Lung (tissue), 12 donors: ENCODE results near the gene ZDHHC19. TPM values are rescaled to one million over a fixed set of nuclear protein-coding genes. Genes with fewer than 3 reads are reported as not detected.

ENCODE experiments used
- ATAC-seq: fragments of 200-7000 bp; cut with Tn5 transposase; one replicate; pipeline ENCODE4 v1.9.1; 2020; ENCODE audit warnings: moderate number of reproducible peaks; ENCODE audit not compliant: insufficient read depth, low FRiP score
- DNase-seq, 3 donors: peaks; one replicate each; pipeline ENCODE4 v3.0.0-alpha.2; 2013 to 2017
- H3K27ac ChIP-seq, 2 donors: one replicate each; pipeline ENCODE4 v1.5.1; 2013; ENCODE audit warnings: mild to moderate bottlenecking in 2 of 2, moderate library complexity in 2 of 2, control low read depth in 1 of 2, inconsistent platforms in 1 of 2, low read depth in 1 of 2, low read length in 1 of 2
- H3K27me3 ChIP-seq, 3 donors: one replicate each; pipeline ENCODE4 v1.5.1; 2013; ENCODE audit warnings: low read length in 2 of 3; ENCODE audit not compliant: control insufficient read depth in 3 of 3, insufficient read depth in 3 of 3
- H3K36me3 ChIP-seq, 4 donors: one replicate each; pipeline ENCODE4 v1.5.1; 2013; ENCODE audit warnings: low read length in 4 of 4, mild to moderate bottlenecking in 1 of 4, moderate library complexity in 1 of 4; ENCODE audit not compliant: control insufficient read depth in 4 of 4, insufficient read depth in 4 of 4
- H3K4me1 ChIP-seq, 5 donors: one replicate each; pipeline ENCODE4 v1.5.1; 2013; ENCODE audit warnings: low read length in 5 of 5, mild to moderate bottlenecking in 2 of 5, moderate library complexity in 1 of 5; ENCODE audit not compliant: control insufficient read depth in 5 of 5, insufficient read depth in 5 of 5
- H3K4me3 ChIP-seq: one replicate; pipeline ENCODE4 v1.5.1; 2013; ENCODE audit warnings: mild to moderate bottlenecking, control low read depth, moderate library complexity
- H3K9ac ChIP-seq, 2 donors: one replicate each; pipeline ENCODE4 v1.5.1; 2013; ENCODE audit warnings: low read length in 2 of 2, control low read depth in 1 of 2; ENCODE audit not compliant: insufficient read depth in 1 of 2
- H3K9me3 ChIP-seq, 4 donors: one replicate each; pipeline ENCODE4 v1.5.1; 2013; ENCODE audit warnings: low read length in 3 of 4, mild to moderate bottlenecking in 1 of 4, moderate library complexity in 1 of 4; ENCODE audit not compliant: control insufficient read depth in 4 of 4, insufficient read depth in 3 of 4
- CTCF ChIP-seq: IDR thresholded peaks from 2 replicates; pipeline ENCODE4 v1.5.1; 2012; ENCODE audit warnings: mild to moderate bottlenecking; ENCODE audit errors: control extremely low read depth, extremely low read depth
- WGBS, 2 donors: extraction: QIAGEN DNeasy Blood & Tissue Kit; methylation state at CpG; one replicate each; pipeline ENCODE4 v1.1.7; 2013; 5-methylcytosine and 5-hydroxymethylcytosine counted together
- polyA plus RNA-seq, 2 donors: library from polyadenylated mRNA; stranded (reverse); fragments of 200-250 nt; gene quantifications; one replicate each; pipeline ENCODE4 v1.2.1, GENCODE V29; 2013
- total RNA-seq, 2 donors: library from RNA; depleted of rRNA in 1 of 2; stranded (reverse); fragments of >200 nt in 1 of 2; gene quantifications; one replicate each; pipeline ENCODE4 v1.2.1, GENCODE V29; 2014 to 2021
- donor health status: control.
- donor health status: control.
- donor health status: Bipolar disorder and iron deficiency.
- donor health status: healthy.
- donor health status: DM: yes; HTN: yes; CAD: no.

Gene ZDHHC19
- total and polyA plus RNA-seq, 4 donors, result 1.1 to 18.9 (median 4.0) TPM

DNA sequence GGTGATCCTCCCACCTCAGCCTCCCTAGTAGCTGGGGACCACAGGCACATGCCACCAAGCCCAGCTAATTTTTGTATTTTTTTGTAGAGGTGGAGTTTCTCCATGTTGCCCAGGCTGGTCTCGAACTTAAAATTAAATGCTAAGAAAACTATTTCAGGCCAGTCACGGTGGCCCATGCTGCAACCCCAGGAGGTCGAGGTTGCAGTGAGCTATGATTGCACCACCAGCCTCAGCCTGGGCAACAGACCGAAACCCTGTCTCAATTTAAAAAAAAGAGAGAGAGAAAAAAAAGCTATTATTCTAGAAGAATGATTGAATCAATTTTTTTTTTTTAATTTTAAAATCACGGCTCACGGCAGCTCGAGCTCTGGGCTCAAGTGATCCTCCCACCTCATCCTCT lies 9.8 kb upstream of the ZDHHC19 start:
- no peak overlapping the region for H3K9ac ChIP-seq
- DNase-seq, result no peak
- 42 to 76% methylated on average over 7 of the region's 7 CpGs for WGBS, 2 donors

GRCh38 chr3:196220587-196220986 lies 9.4 kb upstream of the ZDHHC19 start:
- Histone ChIP-seq H3K9ac (no peak overlapping the region), H3K9me3 (no peaks in the 10 kb centered on the region), H3K4me3 (no peak overlapping the region), H3K27me3 (peaks cover 0 to 3% (median 0%) of the 10 kb centered on the region in 3 donors), H3K4me1 (peaks cover 0 to 4% (median 0%) of the 10 kb centered on the region in 5 donors), H3K27ac (peak overlapping the region in 1 of 2 donors; percentile 71), H3K36me3 (no peaks in the 10 kb centered on the region)
- 36 to 68% methylated on average over 10 of the region's 10 CpGs for WGBS, 2 donors
- no peak for TF ChIP-seq CTCF
- DNase-seq, result no peak
- no peak for ATAC-seq

More for the DNA sequence above, 9.8 kb upstream of the ZDHHC19 start:
- Histone ChIP-seq H3K27ac (no peak overlapping the region), H3K36me3 (no peaks in the 10 kb centered on the region), H3K9me3 (no peaks in the 10 kb centered on the region), H3K4me1 (peaks cover 0 to 4% (median 0%) of the 10 kb centered on the region in 5 donors), H3K27me3 (peaks cover 0 to 3% (median 0%) of the 10 kb centered on the region in 3 donors), H3K4me3 (no peak overlapping the region)
- TF ChIP-seq CTCF, result no peak
- no peak for ATAC-seq

GRCh38 chr3:196219970-196220311 lies 8.7 kb upstream of the ZDHHC19 start:
- peak overlapping the region in 1 of 2 donors; percentile 12 for H3K27ac ChIP-seq
- 46 to 78% methylated on average over 19 of the region's 19 CpGs for WGBS, 2 donors
- H3K9ac ChIP-seq, result no peak overlapping the region

More at GRCh38 chr3:196219970-196220311, 8.7 kb upstream of the ZDHHC19 start:
- TF ChIP-seq CTCF, result no peak
- DNase-seq, result no peak
- peaks cover 0 to 3% (median 0%) of the 10 kb centered on the region in 3 donors for H3K27me3 ChIP-seq
- no peak for ATAC-seq
- H3K4me1 ChIP-seq, result peaks cover 0 to 4% (median 0%) of the 10 kb centered on the region in 5 donors
- no peak overlapping the region for H3K4me3 ChIP-seq
- no peaks in the 10 kb centered on the region for H3K36me3 ChIP-seq
- no peaks in the 10 kb centered on the region for H3K9me3 ChIP-seq
